Epithelial cell of proximal tubule (primary cell): ENCODE measurements around the gene IGF2R. TPM values are rescaled to one million over a fixed set of nuclear protein-coding genes. Genes with fewer than 3 reads are reported as not detected.
"Not testable (repeated sequence)": the region's sequence is repeated elsewhere in the genome, so short reads cannot be mapped to it uniquely, and the experiment has no call there.

Source experiments
- DNase-seq: peaks from one replicate; pipeline ENCODE4 v3.0.0-alpha.2; 2011; ENCODE audit warnings: low read depth
- H3K4me3 ChIP-seq: 2 replicates; pipeline ENCODE4 v1.5.1; 2011; ENCODE audit warnings: low read depth, mild to moderate bottlenecking, low read length
- CTCF ChIP-seq: conservative IDR thresholded peaks from 2 replicates; pipeline ENCODE4 v1.5.1; 2012; ENCODE audit warnings: low read depth, mild to moderate bottlenecking, low read length
- total RNA-seq: library from RNA; depleted of rRNA; stranded (reverse); fragments of >200 nt; gene quantifications from 2 replicates; pipeline ENCODE4 v1.2.3, GENCODE V29; 2015

IGF2R gene
- total RNA-seq = 50.3 and 50.8 TPM in 2 replicates

DNA sequence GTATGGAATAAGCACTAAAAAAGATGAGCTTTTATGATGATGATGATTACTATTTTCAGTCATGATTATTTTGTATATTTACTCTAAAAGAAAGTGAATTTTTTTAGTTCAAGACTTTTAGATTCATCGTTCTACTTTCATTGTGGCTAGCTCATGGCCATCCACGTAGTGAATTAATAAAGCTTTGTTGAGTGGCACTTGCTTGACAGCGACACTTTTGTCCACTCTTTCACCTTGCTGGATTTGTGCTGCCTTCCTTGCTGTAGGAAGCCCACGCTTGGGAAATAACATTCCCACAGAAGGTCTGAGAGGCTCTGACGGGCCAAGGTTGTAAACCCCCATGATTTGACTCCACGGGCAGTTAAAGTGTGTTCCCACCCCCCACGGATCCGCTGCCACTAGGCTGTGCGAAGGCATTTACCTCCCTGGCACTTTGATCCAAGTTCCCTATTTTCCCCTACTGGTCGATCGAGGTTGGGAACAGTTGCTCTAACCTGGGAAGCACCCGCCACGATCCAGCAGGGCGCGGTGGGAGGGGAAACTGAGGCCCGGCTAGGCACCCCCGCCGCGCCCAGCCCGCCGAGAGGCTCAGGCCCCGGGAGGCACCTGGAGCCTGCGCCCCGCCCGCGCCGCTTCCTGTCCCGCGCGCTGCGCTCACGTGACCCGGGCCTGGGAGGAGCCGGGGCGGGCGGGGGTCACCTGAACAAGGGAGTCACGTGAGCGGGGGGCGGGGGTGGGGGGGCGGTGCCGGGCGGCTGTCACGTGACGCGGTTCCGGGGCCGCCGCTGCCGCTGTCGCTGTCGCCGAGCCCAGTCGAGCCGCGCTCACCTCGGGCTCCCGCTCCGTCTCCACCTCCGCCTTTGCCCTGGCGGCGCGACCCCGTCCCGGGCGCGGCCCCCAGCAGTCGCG, at the start of gene IGF2R:
Gene IGF2R, plus strand, starts transcription at position 788 of the 909 bp plus-strand sequence. CDS start 165 bp downstream, outside the sequence.
- no peak for DNase-seq
- H3K4me3 ChIP-seq = peak within 1 kb of the TSS; percentile 78
- TF ChIP-seq CTCF = peak; percentile 14

DNA sequence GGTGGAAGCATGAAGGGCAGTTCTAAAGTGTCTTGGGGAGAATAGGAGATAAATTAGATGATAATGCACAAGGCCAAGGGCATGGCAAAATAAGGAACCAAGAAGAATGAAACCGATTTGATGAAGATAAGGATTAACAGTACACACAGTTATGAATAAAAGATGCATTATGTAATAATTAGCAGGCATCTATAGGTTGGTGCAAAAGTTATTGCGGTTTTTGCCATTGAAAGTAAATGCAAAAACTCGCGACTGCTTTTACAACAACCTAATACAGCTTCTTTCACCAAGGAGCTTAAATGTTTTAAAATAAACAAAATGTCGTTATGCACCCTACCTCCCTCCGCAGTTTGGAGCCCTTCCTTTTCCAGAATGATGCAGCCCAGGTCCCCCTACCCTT, 49.1 kb upstream of the IGF2R start:
- TF ChIP-seq CTCF = no peak
- no peak overlapping the region for H3K4me3 ChIP-seq

GRCh38 chr6:159924150-159924549, 44.7 kb upstream of the IGF2R start:
- DNase-seq, H3K4me3 ChIP-seq: not testable (repeated sequence)

More for the DNA sequence above, 49.1 kb upstream of the IGF2R start:
- no peak for DNase-seq

DNA sequence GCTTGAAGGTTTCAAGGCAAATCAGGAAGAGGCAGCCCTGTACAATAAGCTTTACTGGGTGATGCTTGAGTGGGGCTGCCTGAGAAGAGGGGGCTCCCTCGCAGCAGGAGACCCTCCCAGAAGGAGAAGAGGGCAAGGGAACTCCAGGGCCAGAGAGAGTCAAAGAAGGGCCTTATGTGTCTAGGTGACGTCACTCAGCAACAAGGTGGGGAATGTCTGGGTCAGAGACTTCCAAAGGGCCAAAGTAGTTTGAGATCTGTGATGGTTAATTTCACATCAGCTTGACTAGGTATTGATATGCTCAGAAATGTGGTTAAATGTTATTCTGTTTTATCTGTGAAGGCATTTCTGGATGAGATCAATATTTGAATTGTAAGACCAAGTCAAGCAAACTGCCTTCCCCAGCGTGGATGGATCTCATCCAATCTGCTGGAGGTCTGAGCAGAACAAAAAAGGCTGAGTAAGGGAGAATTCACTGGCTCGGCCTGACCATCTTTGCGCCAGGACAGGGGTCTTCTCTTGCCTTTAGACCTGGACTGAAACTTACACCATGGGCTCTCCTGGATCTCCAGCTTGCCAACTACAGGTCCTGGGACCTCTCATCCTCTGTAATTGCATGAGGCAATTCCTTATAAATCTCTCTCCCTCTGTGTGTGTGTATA, 42.2 kb upstream of the IGF2R start:
- TF ChIP-seq CTCF = no peak
- DNase-seq = no peak
- no peak overlapping the region for H3K4me3 ChIP-seq

GRCh38 chr6:159929819-159930218, 39.1 kb upstream of the IGF2R start:
- no peak overlapping the region for H3K4me3 ChIP-seq
- no peak for TF ChIP-seq CTCF
- peak; percentile 4 for DNase-seq

DNA sequence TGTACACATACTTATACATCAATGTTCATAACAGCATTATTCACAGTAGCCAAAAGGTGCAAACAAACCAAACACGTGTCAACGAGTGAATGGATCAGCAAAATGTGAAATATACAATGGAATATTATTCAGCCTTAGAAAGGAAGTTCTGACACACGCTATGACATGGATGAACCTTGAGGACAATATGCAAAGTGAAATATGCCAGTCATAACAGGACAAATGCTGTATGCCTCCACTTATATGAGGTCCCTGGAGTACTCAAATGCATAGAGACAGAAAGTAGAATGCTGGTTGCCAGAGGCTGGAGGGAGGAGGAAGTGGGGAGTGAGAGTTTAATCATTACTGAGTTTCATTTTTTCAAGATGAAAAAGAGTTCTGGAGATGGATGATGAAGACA, 37.8 kb upstream of the IGF2R start:
- H3K4me3 ChIP-seq = no peak overlapping the region
- DNase-seq = no peak
- no peak for TF ChIP-seq CTCF

GRCh38 chr6:159931846-159932245, 37.0 kb upstream of the IGF2R start:
- no peak for TF ChIP-seq CTCF
- no peak overlapping the region for H3K4me3 ChIP-seq
- DNase-seq = no peak
